K562 (cell line): ENCODE data around the gene SH2D3A. TPM values are rescaled to one million over a fixed set of nuclear protein-coding genes. Genes with fewer than 3 reads are reported as not detected.

ENCODE experiments used
- BRF2 ChIP-seq: IDR thresholded peaks from 3 replicates; pipeline ENCODE4 v1.6.1; 2011; ENCODE audit warnings: borderline replicate concordance, mild to moderate bottlenecking; ENCODE audit not compliant: insufficient read length, insufficient read depth
- CHAMP1 ChIP-seq: fragments of 450-650 bp; IDR thresholded peaks from 2 replicates; pipeline ENCODE4 v1.6.1; 2016; ENCODE audit warnings: mild to moderate bottlenecking
- JUN ChIP-seq, 2 experiments: sonication (generic) in 1 of 2; formaldehyde crosslinking in 1 of 2; IDR thresholded peaks; 2 replicates each; pipeline versions ENCODE4 v1.6.1 to v1.8.0; 2012 to 2022; ENCODE audit warnings: borderline replicate concordance in 2 of 2, mild to moderate bottlenecking in 2 of 2, improper control_type of control experiment in 1 of 2, low read depth in 1 of 2, low read length in 1 of 2, missing genetic modification reagents in 1 of 2
- MXD1 ChIP-seq: fragments of 250-450 bp; sonication (Bioruptor Pico); IDR thresholded peaks from 2 replicates; pipeline ENCODE4 v1.8.0; 2021; ENCODE audit warnings: borderline replicate concordance, mild to moderate bottlenecking, moderate library complexity; ENCODE audit not compliant: poor library complexity, severe bottlenecking
- RBM22 ChIP-seq: fragments of 200-400 bp; formaldehyde crosslinking; IDR thresholded peaks from 2 replicates; pipeline ENCODE4 v1.6.1; 2018; ENCODE audit warnings: low read length, low read depth; ENCODE audit not compliant: poor library complexity, severe bottlenecking
- SAP30 ChIP-seq: fragments of 200-600 bp; sonication (generic); IDR thresholded peaks from 2 replicates; pipeline ENCODE4 v1.6.1; 2012; ENCODE audit warnings: borderline replicate concordance, low read depth, mild to moderate bottlenecking, moderate library complexity, low read length, control low read depth, inconsistent platforms; ENCODE audit not compliant: insufficient read depth, poor library complexity, severe bottlenecking
- SFPQ ChIP-seq: fragments of 200-400 bp; formaldehyde crosslinking; IDR thresholded peaks from 2 replicates; pipeline ENCODE4 v1.6.1; 2017; ENCODE audit warnings: mild to moderate bottlenecking, low read depth, low read length, moderate library complexity
- ZBTB1 ChIP-seq: sonication (generic); formaldehyde crosslinking; IDR thresholded peaks from 2 replicates; pipeline ENCODE4 v1.8.1; 2023; ENCODE audit warnings: missing genetic modification reagents, low read depth, mild to moderate bottlenecking, borderline replicate concordance
- ZBTB5 ChIP-seq: fragments of 450-650 bp; IDR thresholded peaks from 2 replicates; pipeline ENCODE4 v1.6.1; 2017; ENCODE audit warnings: antibody characterized with exemption
- ZFPM2 ChIP-seq: fragments of 250-450 bp; sonication (Bioruptor Pico); IDR thresholded peaks from 2 replicates; pipeline ENCODE4 v1.5.1; 2022; ENCODE audit warnings: mild to moderate bottlenecking
- ZNF232 ChIP-seq: sonication (generic); formaldehyde crosslinking; IDR thresholded peaks from 2 replicates; pipeline ENCODE4 v1.8.0; 2022; ENCODE audit warnings: mild to moderate bottlenecking, missing genetic modification reagents
- ZNF384 ChIP-seq: IDR thresholded peaks from 2 replicates; pipeline ENCODE4 v1.6.1; 2012; ENCODE audit warnings: low read depth, low read length, improper control_type of control experiment
- ZNF589 ChIP-seq: fragments of 200-800 bp; sonication (Bioruptor generic); IDR thresholded peaks from 2 replicates; pipeline ENCODE4 v1.6.1; 2016; ENCODE audit warnings: low read depth, missing genetic modification characterization, missing compliant biosample characterization
- polyA plus RNA-seq, 8 experiments: library from polyadenylated mRNA; depleted of rRNA in 4 of 8; stranded (reverse) in 5 of 8; unstranded in 3 of 8; fragments of >200 nt; fragmentation: Nextera tagmentation in 2 of 8; fragmentation: Illumina TruSeq in 1 of 8; extraction: Ambion mirVana in 2 of 8; extraction: Trizol in 1 of 8; gene quantifications; 2 replicates each; pipeline versions ENCODE4 v1.2.1 to v1.2.3, GENCODE V29; 2011 to 2014; ENCODE audit warnings: inconsistent platforms in 1 of 8, missing spikeins in 1 of 8
- total RNA-seq, 7 experiments: library from RNA; depleted of rRNA in 6 of 7; stranded (reverse); fragments of >200 nt in 6 of 7; fragmentation: Illumina TruSeq in 2 of 7; extraction: Trizol in 2 of 7; gene quantifications; 2 replicates each; pipeline versions ENCODE4 v1.2.1 to v1.2.3, GENCODE V29; 2011 to 2021; ENCODE audit warnings: low replicate concordance in 1 of 7

SH2D3A gene
- total and polyA plus RNA-seq, 9 of the 15 experiments (the other 6 are each of a cell fraction or from before 2014, with no cell fraction given): 0.75 to 26.3 (median 8.9) TPM

GRCh38 chr19:6736917-6737283 lies 30.3 kb downstream of the SH2D3A start (continued):
- TF ChIP-seq ZBTB1 (CRISPR knock-in tag) (peak; percentile 52; the same call in 1 of the 2 replicates), SFPQ (no peak), MXD1 (CRISPR knock-in tag) (no peak), RBM22 (no peak), ZNF589 (CRISPR knock-in tag) (peak; percentile 39; the same call in 1 of the 2 replicates), SAP30 (peak; percentile 39), BRF2 (no peak), ZBTB5 (0 out of 2 replicates have a peak, but pooled peaks have one; percentile 16), ZNF232 (CRISPR knock-in tag) (no peak; the same call in 1 of the 2 replicates), CHAMP1 (no peak; the same call in 1 of the 2 replicates), ZFPM2 (no peak), ZNF384 (no peak), JUN (IDR thresholded peaks at IDR 0.05; ENCODE audit: borderline replicate concordance, low read depth, low read length) (no peak), JUN (CRISPR knock-in tag; IDR thresholded peaks at IDR 0.05; ENCODE audit: borderline replicate concordance) (no peak)
